ENCODE data around the gene CNIH2.

Gene CNIH2

GRCh38 chr11:66277471-66278362 lies at the start of gene CNIH2:
CNIH2 (plus strand) TSS chr11:66278175; CDS start chr11:66278457, 282 bp downstream.
- H3K4me1 Mint-ChIP-seq, result peaks cover 70% of the 10 kb centered on the region
- DNase-seq (ENCODE audit: low spot score in 2 of 2) (peak in 1 of 2 donors; percentile 66), ATAC-seq (peak; percentile 52)
- H3K36me3 Mint-ChIP-seq, result peaks cover 67% of the 10 kb centered on the region
- H3K4me3 Mint-ChIP-seq, result peak within 1 kb of the TSS; percentile 54
- peak within 1 kb of the TSS; percentile 86 for H3K27ac Mint-ChIP-seq
- no peaks in the 10 kb centered on the region for H3K9me3 Mint-ChIP-seq

- peak overlapping the region; percentile 9 for H3K27ac Mint-ChIP-seq
- DNase-seq (ENCODE audit: low spot score in 2 of 2), result no peak
- peaks cover 80% of the 10 kb centered on the region for H3K36me3 Mint-ChIP-seq
Measured at GRCh38 chr11:66228521-66228920, 49.5 kb upstream of the CNIH2 start.

GRCh38 chr11:66230156-66230555 lies 47.8 kb upstream of the CNIH2 start:
- H3K4me3 Mint-ChIP-seq, result no peak overlapping the region
- ATAC-seq (no peak), DNase-seq (ENCODE audit: low spot score in 2 of 2) (no peak)
- H3K27ac Mint-ChIP-seq, result no peak overlapping the region
- H3K36me3 Mint-ChIP-seq, result peaks cover 80% of the 10 kb centered on the region
- H3K9me3 Mint-ChIP-seq, result no peaks in the 10 kb centered on the region
- H3K4me1 Mint-ChIP-seq, result peaks cover 15% of the 10 kb centered on the region

More at GRCh38 chr11:66228521-66228920, 49.5 kb upstream of the CNIH2 start:
- Mint-ChIP-seq H3K4me1 (peaks cover 15% of the 10 kb centered on the region), H3K4me3 (no peak overlapping the region), H3K9me3 (no peaks in the 10 kb centered on the region)
- no peak for ATAC-seq

DNA sequence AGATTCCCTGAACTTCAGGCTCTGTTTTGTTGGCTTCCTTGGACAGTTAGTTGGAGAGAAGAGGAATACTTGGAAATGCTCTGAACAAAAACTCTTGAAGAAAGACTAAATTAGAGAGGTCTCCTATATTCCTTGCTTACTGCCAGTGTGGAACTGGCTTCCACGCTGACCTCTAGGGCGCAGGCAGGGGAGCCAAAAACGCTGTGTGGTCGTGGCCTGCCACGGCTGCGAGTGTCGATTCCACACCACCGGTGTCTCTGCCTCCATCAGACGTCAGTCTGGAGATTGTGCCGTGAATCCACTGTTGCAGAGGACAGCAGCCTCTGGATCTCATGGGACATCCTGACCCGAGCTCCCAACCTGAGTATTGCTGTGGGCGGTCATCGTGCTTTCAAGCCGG lies 47.0 kb upstream of the CNIH2 start:
- no peak overlapping the region for H3K4me3 Mint-ChIP-seq
- no peaks in the 10 kb centered on the region for H3K9me3 Mint-ChIP-seq
- peak overlapping the region; percentile 70 for H3K27ac Mint-ChIP-seq
- H3K4me1 Mint-ChIP-seq, result peaks cover 12% of the 10 kb centered on the region
- DNase-seq (ENCODE audit: low spot score in 2 of 2) (no peak), ATAC-seq (no peak)
- H3K36me3 Mint-ChIP-seq, result peaks cover 86% of the 10 kb centered on the region

DNA sequence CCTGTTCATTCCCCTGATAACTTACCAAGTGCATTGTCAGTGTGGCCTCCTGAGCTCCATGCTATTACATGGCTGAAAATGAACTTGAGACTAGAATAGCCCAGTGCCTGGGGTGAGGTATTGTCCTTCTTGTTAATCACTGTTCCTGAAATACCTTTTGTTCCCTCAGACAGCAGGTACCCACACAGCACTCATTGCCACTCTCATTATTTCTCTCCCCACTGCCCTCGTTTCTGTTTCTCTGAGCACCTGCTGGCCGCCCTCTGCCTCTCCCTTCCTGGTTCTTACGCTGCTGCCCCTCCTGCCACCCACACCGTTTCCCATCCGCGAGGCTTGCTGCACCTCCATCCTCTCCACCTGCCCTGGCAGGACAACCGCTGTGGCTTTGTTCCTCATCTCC lies 46.4 kb upstream of the CNIH2 start:
- Mint-ChIP-seq H3K27ac (peak overlapping the region; percentile 70), H3K36me3 (peaks cover 92% of the 10 kb centered on the region), H3K9me3 (no peaks in the 10 kb centered on the region), H3K4me3 (no peak overlapping the region), H3K4me1 (peaks cover 7% of the 10 kb centered on the region)
- no peak for DNase-seq (ENCODE audit: low spot score in 2 of 2)
- no peak for ATAC-seq

DNA sequence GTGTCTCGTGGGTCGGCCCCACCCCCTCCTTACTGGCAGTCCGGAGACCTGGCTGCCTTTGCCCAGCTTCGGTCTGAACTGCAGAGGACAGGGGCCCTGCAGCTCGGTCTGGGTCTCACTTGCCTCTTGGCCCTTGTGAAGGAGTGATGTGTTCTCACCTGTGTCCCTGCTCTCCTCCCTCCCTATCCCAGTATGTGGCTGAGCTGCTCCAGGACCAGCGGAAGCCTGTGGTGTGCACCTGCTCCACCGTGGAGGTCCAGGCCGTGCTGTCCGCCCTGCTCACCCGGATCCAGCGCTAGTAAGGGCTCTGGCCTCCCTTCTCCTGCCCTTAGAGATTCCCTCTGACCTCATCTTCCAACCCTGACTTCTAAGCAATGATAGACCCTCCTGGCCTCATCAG lies 45.2 kb upstream of the CNIH2 start:
- Mint-ChIP-seq H3K27ac (peak overlapping the region; percentile 81), H3K36me3 (peaks cover 98% of the 10 kb centered on the region), H3K9me3 (no peaks in the 10 kb centered on the region), H3K4me1 (peaks cover 6% of the 10 kb centered on the region), H3K4me3 (no peak overlapping the region)
- ATAC-seq, result no peak
- no peak for DNase-seq (ENCODE audit: low spot score in 2 of 2)

GRCh38 chr11:66233301-66233700 lies 44.7 kb upstream of the CNIH2 start:
- H3K9me3 Mint-ChIP-seq, result no peaks in the 10 kb centered on the region
- H3K4me3 Mint-ChIP-seq, result no peak overlapping the region
- ATAC-seq, result no peak
- DNase-seq (ENCODE audit: low spot score in 2 of 2), result no peak
- peaks cover 96% of the 10 kb centered on the region for H3K36me3 Mint-ChIP-seq
- peak overlapping the region; percentile 81 for H3K27ac Mint-ChIP-seq
- peaks cover 6% of the 10 kb centered on the region for H3K4me1 Mint-ChIP-seq

DNA sequence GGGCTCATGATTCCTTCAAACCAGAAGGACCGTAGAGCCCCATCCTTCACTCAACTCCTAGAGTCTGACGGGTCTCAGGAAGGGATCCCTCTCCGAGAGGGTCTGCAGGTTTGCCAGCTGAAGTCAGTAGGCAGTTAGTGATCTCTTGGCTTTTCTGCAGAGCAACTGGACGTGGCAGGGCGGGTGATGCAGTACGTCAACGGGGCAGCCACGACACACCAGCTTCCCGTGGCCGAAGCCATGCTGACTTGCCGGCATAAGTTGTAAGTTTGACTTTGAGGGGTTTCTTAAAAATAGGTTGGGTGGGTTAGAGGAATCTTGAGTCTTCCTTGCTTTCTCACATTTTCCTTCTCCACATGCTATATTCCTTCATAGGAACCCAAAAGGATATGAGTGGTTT lies 42.8 kb upstream of the CNIH2 start:
- no peak for DNase-seq (ENCODE audit: low spot score in 2 of 2)
- no peak for ATAC-seq
- Mint-ChIP-seq H3K4me1 (peaks cover 6% of the 10 kb centered on the region), H3K36me3 (peaks cover 95% of the 10 kb centered on the region), H3K4me3 (no peak overlapping the region), H3K27ac (peak overlapping the region; percentile 83), H3K9me3 (no peaks in the 10 kb centered on the region)

DNA sequence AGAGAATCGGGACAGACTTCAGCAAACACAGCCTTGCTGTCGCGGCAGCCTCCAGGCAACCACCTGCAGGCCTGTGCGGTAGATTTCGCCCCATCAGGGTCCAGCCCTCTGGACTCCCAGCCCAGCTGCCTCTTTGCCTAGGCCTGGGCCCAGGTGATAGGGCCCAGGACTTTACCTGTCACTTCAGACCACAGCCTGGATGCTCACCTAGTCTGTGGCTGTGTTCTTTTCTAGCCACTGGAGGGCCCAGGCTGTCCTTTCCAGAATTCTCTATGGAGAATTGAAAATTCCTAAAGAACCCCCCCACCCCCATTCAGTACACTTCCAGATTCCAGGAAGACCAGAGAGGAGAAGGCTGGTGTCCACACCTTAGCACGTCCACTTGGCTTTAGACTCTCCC lies 40.1 kb upstream of the CNIH2 start:
- no peak for ATAC-seq
- Mint-ChIP-seq H3K36me3 (peaks cover 93% of the 10 kb centered on the region), H3K4me1 (no peaks in the 10 kb centered on the region), H3K27ac (peak overlapping the region; percentile 73), H3K4me3 (no peak overlapping the region), H3K9me3 (no peaks in the 10 kb centered on the region)
- no peak for DNase-seq (ENCODE audit: low spot score in 2 of 2)

DNA sequence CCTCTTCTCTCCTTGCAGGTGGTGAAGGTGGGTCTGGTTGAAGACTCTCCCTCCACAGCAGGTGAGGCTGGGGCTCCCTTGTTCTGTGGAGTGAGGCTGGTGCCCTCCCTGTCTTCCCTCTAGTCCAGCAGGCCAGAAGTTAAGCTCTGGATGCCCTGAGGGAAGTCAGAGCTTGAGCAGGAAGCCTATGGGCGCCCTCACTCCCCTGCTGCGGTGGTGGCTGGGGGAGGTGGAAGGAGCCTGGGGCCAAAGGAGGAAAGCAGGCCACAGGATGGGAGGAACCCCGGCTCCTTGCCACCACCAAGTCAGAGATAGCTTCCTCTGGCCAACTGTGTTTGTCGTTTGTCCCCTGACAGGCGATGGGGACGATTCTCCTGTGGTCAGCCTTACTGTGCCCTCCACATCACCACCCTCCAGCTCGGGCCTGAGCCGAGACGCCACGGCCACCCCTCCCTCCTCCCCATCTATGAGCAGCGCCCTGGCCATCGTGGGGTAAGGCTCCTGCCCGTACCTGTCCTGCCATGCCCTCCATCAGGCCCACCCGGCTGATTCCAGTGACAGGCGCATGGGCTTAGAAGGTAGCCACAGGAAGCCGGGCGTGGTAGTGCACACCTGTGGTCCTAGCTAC lies 39.1 kb upstream of the CNIH2 start:
- no peaks in the 10 kb centered on the region for H3K4me1 Mint-ChIP-seq
- DNase-seq (ENCODE audit: low spot score in 2 of 2) (no peak), ATAC-seq (no peak)
- peak overlapping the region; percentile 73 for H3K27ac Mint-ChIP-seq
- no peaks in the 10 kb centered on the region for H3K9me3 Mint-ChIP-seq
- peaks cover 91% of the 10 kb centered on the region for H3K36me3 Mint-ChIP-seq
- no peak overlapping the region for H3K4me3 Mint-ChIP-seq

GRCh38 chr11:66239511-66239910 lies 38.5 kb upstream of the CNIH2 start:
- Mint-ChIP-seq H3K36me3 (peaks cover 91% of the 10 kb centered on the region), H3K4me3 (no peak overlapping the region), H3K4me1 (no peaks in the 10 kb centered on the region), H3K27ac (no peak overlapping the region), H3K9me3 (no peaks in the 10 kb centered on the region)
- DNase-seq (ENCODE audit: low spot score in 2 of 2) (no peak), ATAC-seq (no peak)

DNA sequence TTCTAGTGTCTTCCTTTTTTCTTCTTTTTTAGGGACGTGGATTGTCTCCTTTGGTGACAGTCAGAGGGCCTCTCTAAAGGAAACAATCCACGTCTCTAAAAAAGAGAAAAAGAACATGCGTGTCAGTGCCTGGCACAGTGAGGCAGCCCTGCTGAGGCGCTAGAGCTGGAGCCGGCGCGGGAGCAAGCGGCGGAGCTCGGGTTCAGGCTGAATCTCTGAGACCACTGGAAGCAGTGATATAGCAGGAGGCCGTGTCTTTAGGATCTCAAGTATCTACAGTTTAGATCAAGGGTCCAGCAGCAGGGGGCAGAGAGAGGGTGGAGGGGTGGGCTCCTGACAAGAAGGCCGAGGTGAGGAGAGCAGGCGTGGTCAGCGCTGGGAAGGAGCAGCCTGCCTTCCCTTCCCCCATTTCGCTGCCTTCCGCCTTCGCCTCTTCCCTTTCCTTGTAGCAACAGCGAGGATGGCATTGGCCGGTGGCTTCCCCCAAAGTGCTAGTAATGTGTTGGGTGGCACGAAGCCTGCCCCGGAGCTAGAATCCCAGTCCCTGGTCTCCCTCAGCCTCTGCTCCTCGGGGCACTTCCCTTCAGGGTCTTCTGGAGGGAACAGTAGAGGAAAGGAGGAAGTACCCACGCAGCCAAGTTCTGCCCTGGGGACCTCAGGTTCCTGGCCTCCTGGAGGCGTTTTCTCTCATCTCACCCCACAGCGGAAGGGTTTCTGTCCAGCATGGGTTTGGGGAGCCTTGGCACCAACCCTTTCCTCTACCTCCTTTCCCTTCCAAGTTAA lies 37.8 kb upstream of the CNIH2 start:
- no peak for ATAC-seq
- Mint-ChIP-seq H3K4me1 (no peaks in the 10 kb centered on the region), H3K9me3 (no peaks in the 10 kb centered on the region), H3K27ac (peak overlapping the region; percentile 79), H3K4me3 (no peak overlapping the region), H3K36me3 (peaks cover 91% of the 10 kb centered on the region)
- no peak for DNase-seq (ENCODE audit: low spot score in 2 of 2)

DNA sequence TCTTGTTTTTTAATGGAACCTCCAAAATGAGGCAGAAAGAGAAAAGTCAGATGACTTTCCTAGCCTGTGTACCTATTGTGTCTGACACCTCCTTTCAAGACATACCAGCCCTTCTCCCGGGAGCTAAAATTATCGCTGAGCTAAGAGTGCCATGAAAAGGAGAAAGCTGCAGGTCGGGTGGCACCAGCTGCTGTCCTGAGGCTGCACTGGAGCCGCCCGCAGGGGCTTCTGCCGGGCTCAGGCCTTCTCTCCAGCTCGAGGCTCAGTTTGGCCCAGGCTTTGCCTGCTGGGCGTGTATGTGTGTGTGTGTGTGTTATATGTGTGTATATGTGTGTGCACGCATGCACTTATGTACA lies 37.2 kb upstream of the CNIH2 start:
- ATAC-seq, result no peak
- Mint-ChIP-seq H3K9me3 (no peaks in the 10 kb centered on the region), H3K27ac (peak overlapping the region; percentile 79), H3K4me1 (no peaks in the 10 kb centered on the region), H3K4me3 (no peak overlapping the region), H3K36me3 (peaks cover 89% of the 10 kb centered on the region)
- DNase-seq (ENCODE audit: low spot score in 2 of 2), result no peak

GRCh38 chr11:66242095-66242765 lies 35.7 kb upstream of the CNIH2 start:
- ATAC-seq (no peak), DNase-seq (ENCODE audit: low spot score in 2 of 2) (no peak)
- Mint-ChIP-seq H3K4me3 (no peak overlapping the region), H3K36me3 (peaks cover 84% of the 10 kb centered on the region), H3K9me3 (no peaks in the 10 kb centered on the region), H3K27ac (peak overlapping the region; percentile 79), H3K4me1 (no peaks in the 10 kb centered on the region)

All from stimulated activated effector memory CD8-positive, alpha-beta T cell treated with anti-CD3 and anti-CD28 coated beads, Interleukin-12 subunit alpha, Interleukin-12 subunit beta, amount 100 ng/mL, for 72 hours (primary cell).